C4-2B (cell line): ENCODE data around the gene KCTD14.

Experiments used
- CTCF ChIP-seq: fragments of 450-650 bp; conservative IDR thresholded peaks from 2 replicates; pipeline ENCODE4 v1.5.1; 2017; ENCODE audit warnings: mild to moderate bottlenecking
- ZFX ChIP-seq: fragments of 450-650 bp; IDR thresholded peaks from 2 replicates; pipeline ENCODE4 v1.6.1; 2017

- TF ChIP-seq ZFX (no peak), CTCF (no peak)
These were observed 25.5 kb upstream of the KCTD14 start for GRCh38 chr11:78048561-78048960.
